A673 (cell line): ENCODE measurements around the gene NAGA. TPM values are rescaled to one million over a fixed set of nuclear protein-coding genes. Genes with fewer than 3 reads are reported as not detected.

Source experiments
- BruUV-seq: library from RNA; stranded (reverse); fragments of 400-500 nt; replicated peaks from 2 replicates; lab custom pipeline; 2021; lab: Mats Ljungman, UMichigan
- CTCF ChIA-PET: fragments of 300-600 bp; sonication (Branson Sonifier 250); formaldehyde crosslinking; loops from one replicate; lab custom pipeline; 2022; ENCODE audit warnings: antibody characterized with exemption; lab: Charles Lee
- POLR2A ChIA-PET: fragments of 300-600 bp; sonication (Branson Sonifier 250); formaldehyde crosslinking; loops from one replicate; lab custom pipeline; 2022; ENCODE audit warnings: antibody characterized with exemption; ENCODE audit not compliant: low non-redundant PET; lab: Charles Lee
- DNase-seq: peaks from one replicate; pipeline ENCODE4 v3.0.0-alpha.2; 2015; ENCODE audit warnings: low spot score
- H3K27ac ChIP-seq: fragments of 200-600 bp; sonication (generic); 2 replicates; pipeline ENCODE4 v1.5.1; 2016; ENCODE audit warnings: mixed run types, low read depth, mild to moderate bottlenecking, mixed read lengths, antibody characterized with exemption, low read length; ENCODE audit not compliant: poor library complexity, severe bottlenecking
- H3K27me3 ChIP-seq: fragments of 200-600 bp; sonication (generic); replicated peaks from 2 replicates; pipeline ENCODE4 v1.6.1; 2017; ENCODE audit warnings: mixed run types, low read depth, mild to moderate bottlenecking, mixed read lengths, antibody characterized with exemption, low read length; ENCODE audit not compliant: insufficient read depth, poor library complexity
- H3K36me3 ChIP-seq: fragments of 200-600 bp; sonication (generic); 2 replicates; pipeline ENCODE4 v1.6.1; 2016; ENCODE audit warnings: mixed run types, mild to moderate bottlenecking, mixed read lengths, antibody characterized with exemption, low read length; ENCODE audit not compliant: insufficient read depth, poor library complexity, severe bottlenecking
- H3K4me1 ChIP-seq: fragments of 200-600 bp; sonication (generic); 2 replicates; pipeline ENCODE4 v1.6.1; 2017; ENCODE audit warnings: mixed run types, mild to moderate bottlenecking, mixed read lengths, antibody characterized with exemption, low read length; ENCODE audit not compliant: insufficient read depth, poor library complexity, severe bottlenecking
- H3K4me3 ChIP-seq: fragments of 200-600 bp; sonication (generic); 2 replicates; pipeline ENCODE4 v1.5.1; 2016; ENCODE audit warnings: low read depth, mixed run types, mild to moderate bottlenecking, mixed read lengths, low read length; ENCODE audit not compliant: poor library complexity, severe bottlenecking
- H3K9me3 ChIP-seq: fragments of 200-600 bp; sonication (generic); 2 replicates; pipeline ENCODE4 v1.6.1; 2016; ENCODE audit warnings: mixed run types, low read depth, mild to moderate bottlenecking, mixed read lengths, antibody characterized with exemption, low read length; ENCODE audit not compliant: poor library complexity, severe bottlenecking
- EZH2 ChIP-seq: fragments of 200-600 bp; sonication (generic); IDR thresholded peaks from 2 replicates; pipeline ENCODE4 v1.6.1; 2017; ENCODE audit warnings: borderline replicate concordance, low read depth, mild to moderate bottlenecking, mixed read lengths, antibody characterized with exemption, low read length; ENCODE audit not compliant: poor library complexity, severe bottlenecking
- intact Hi-C: fragments of 100-400 bp; cut with micrococcal nuclease; formaldehyde crosslinking; loops from one replicate; pipeline ENCODE4 v1.10.0; 2022; ENCODE audit not compliant: unreplicated experiment
- total RNA-seq: library from RNA; stranded (reverse); gene quantifications from 2 replicates; pipeline ENCODE4 v1.2.3, GENCODE V29; 2021
- TF ChIP-seq, protein P1 (sequence below): fragments of 300-800, 200-600 bp; sonication (generic); conservative IDR thresholded peaks from 2 replicates; pipeline ENCODE4 v1.5.1; 2017; ENCODE audit warnings: low read depth, mild to moderate bottlenecking, antibody characterized with exemption, low read length, moderate library complexity, mixed read lengths

Gene NAGA
- total RNA-seq, 1 experiment from 2014 or later = 17.7 TPM

DNA sequence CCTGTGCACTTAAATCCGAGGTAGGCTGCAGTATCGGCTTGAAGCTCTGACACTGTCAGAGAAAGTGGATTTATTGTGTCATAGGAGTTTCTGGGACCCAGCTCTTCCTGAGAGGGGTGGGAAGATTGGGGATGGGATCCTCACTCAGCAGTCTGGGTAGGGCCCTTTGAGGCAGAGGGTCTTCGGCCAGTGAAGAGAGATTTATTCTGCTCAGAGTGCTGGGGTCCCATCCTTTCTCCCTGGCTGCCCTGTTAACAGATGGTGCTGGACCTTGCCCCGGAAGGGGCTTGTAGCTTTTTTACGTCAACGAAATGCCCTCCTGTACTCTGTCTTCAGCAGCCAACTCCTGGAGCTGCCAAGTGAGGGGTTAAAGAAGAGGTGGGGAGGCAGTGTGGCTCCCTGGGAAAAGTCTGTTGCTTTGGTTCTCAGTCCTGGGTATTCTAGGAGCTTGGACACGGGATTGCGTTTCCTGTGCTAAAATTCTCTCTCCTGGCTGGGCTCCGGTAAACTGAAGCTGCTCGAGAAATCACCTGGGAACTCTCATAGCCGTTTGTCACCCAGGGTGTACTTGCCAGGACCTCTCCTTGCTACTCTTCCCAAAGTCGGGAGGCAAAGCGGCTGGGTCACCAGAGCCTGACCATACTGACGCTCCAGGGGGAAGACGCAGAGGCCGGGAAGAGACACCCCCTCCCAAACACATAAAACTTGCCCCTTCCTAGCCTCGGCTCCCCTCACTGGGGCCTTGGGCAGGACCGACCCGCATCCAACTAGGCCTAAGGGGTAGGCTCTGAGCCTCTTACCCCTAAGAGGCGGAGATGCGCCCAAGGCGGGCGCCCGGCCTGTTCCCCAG is 8.1 kb upstream of the NAGA start:
- Histone ChIP-seq H3K4me3 (peak overlapping the region; percentile 61), H3K9me3 (no peaks in the 10 kb centered on the region), H3K4me1 (peaks cover 13% of the 10 kb centered on the region), H3K27me3 (no peaks in the 10 kb centered on the region), H3K27ac (peak overlapping the region; percentile 89), H3K36me3 (peaks cover 14% of the 10 kb centered on the region)
- intact Hi-C loops = no loop called here
- no peak for DNase-seq
- BruUV-seq = TSS peak; percentile 93
- TF ChIP-seq EZH2 = no peak
- TF ChIP-seq, protein P1, sequence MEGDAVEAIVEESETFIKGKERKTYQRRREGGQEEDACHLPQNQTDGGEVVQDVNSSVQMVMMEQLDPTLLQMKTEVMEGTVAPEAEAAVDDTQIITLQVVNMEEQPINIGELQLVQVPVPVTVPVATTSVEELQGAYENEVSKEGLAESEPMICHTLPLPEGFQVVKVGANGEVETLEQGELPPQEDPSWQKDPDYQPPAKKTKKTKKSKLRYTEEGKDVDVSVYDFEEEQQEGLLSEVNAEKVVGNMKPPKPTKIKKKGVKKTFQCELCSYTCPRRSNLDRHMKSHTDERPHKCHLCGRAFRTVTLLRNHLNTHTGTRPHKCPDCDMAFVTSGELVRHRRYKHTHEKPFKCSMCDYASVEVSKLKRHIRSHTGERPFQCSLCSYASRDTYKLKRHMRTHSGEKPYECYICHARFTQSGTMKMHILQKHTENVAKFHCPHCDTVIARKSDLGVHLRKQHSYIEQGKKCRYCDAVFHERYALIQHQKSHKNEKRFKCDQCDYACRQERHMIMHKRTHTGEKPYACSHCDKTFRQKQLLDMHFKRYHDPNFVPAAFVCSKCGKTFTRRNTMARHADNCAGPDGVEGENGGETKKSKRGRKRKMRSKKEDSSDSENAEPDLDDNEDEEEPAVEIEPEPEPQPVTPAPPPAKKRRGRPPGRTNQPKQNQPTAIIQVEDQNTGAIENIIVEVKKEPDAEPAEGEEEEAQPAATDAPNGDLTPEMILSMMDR = no peak
- ChIA-PET CTCF (interaction anchor here (0.6 kb wide), 1 partner anchor 13 kb away, joined by 3 read pairs; no protein-coding TSS in a partner anchor), POLR2A (interaction anchor here (0.5 kb wide), 2 partner anchors 154 to 194 kb away, joined by 4 to 6 read pairs; no protein-coding TSS in a partner anchor)

DNA sequence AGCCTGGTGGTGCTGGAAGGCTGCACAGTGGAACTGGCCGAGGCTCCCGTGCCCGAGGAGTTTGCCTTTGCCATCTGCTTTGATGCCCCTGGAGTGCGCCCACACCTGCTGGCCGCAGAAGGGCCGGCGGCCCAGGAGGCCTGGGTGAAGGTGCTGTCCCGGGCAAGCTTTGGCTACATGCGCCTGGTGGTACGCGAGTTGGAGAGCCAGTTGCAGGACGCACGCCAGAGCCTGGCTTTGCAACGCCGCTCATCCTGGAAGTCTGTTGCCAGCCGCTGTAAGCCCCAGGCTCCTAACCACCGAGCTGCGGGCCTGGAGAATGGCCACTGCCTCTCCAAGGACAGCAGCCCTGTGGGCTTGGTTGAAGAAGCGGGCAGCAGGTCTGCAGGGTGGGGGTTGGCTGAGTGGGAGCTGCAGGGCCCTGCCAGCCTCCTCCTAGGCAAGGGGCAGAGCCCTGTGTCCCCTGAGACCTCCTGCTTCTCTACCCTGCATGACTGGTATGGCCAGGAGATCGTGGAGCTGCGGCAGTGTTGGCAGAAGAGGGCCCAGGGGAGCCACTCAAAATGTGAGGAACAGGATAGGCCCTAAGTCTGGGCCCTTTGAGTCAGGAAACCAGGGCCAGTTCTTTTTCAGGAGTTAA is 7.0 kb upstream of the NAGA start:
- POLR2A ChIA-PET = no interaction called here

DNA sequence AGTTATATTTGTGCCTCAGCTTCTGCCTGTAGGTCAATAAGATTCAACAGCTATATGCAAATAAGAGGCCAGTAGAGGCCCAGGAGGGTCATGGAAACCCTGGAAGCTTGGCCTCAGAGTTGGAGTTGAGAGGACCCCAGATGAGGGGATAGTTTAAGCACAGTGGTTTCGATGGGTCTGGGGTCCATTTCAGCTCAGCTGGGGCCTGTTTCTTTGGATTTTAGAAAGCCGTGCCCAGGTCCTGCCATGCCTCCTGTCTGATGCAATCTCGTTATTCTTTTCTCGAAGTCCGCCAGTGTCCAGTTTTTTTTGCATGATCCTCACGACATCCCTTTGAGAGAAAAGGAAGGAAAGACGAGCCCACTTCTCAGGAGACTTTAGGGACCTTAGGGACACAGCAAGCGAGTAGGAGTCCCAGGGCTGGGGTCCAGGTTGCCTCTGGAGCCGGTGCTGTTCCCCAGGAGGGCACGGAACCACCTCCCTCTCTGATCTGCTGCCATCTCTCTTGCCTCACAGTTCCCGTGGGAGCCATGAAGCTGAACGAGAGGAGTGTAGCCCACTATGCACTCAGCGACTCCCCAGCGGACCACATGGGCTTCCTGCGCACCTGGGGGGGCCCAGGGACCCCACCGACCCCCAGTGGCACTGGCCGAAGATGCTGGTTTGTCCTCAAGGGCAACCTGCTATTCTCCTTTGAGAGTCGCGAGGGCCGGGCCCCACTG is 6.3 kb upstream of the NAGA start:
- TF ChIP-seq, protein P1 = no peak
- no peak for TF ChIP-seq EZH2
- no peaks in the 10 kb centered on the region for H3K9me3 ChIP-seq
- no TSS peak for BruUV-seq
- peaks cover 13% of the 10 kb centered on the region for H3K4me1 ChIP-seq
- no peak overlapping the region for H3K27ac ChIP-seq
- no peaks in the 10 kb centered on the region for H3K27me3 ChIP-seq
- no peak overlapping the region for H3K4me3 ChIP-seq
- ChIA-PET CTCF (no interaction called here), POLR2A (no interaction called here)
- intact Hi-C loops = no loop called here
- no peaks in the 10 kb centered on the region for H3K36me3 ChIP-seq
- no peak for DNase-seq

More for the DNA sequence above, 7.0 kb upstream of the NAGA start:
- intact Hi-C loops = no loop called here
- no peak for DNase-seq
- Histone ChIP-seq H3K27ac (no peak overlapping the region), H3K9me3 (no peaks in the 10 kb centered on the region), H3K4me1 (peaks cover 13% of the 10 kb centered on the region), H3K27me3 (no peaks in the 10 kb centered on the region), H3K36me3 (peaks cover 3% of the 10 kb centered on the region), H3K4me3 (no peak overlapping the region)
- TF ChIP-seq, protein P1 = no peak
- TF ChIP-seq EZH2 = no peak
- CTCF ChIA-PET = interaction anchor here (0.6 kb wide), 1 partner anchor 14 kb away, joined by 3 read pairs; no protein-coding TSS in a partner anchor
- BruUV-seq = no TSS peak
